Loucy (cell line): ENCODE data around the gene KEAP1.

ENCODE experiments used
- CTCF ChIP-seq: fragments of 200-600 bp; sonication (generic); conservative IDR thresholded peaks from 2 replicates; pipeline ENCODE4 v1.5.1; 2014; ENCODE audit warnings: mild to moderate bottlenecking, antibody characterized with exemption, low read length
- EZH2phosphoT487 ChIP-seq: fragments of 200-600 bp; IDR thresholded peaks from 2 replicates; pipeline ENCODE4 v1.6.1; 2018; ENCODE audit warnings: antibody characterized with exemption, mild to moderate bottlenecking, moderate library complexity, borderline replicate concordance

- TF ChIP-seq CTCF (no peak), EZH2phosphoT487 (no peak)
These were observed 29.3 kb upstream of the KEAP1 start for GRCh38 chr19:10532457-10532856.
